Measurements from ENCODE around the gene SPTB. TPM values are rescaled to one million over a fixed set of nuclear protein-coding genes. Genes with fewer than 3 reads are reported as not detected.

Gene SPTB
- total and polyA plus RNA-seq, 10 of the 15 experiments (the other 5 are each of a cell fraction or from before 2014, with no cell fraction given), result under 0.01 to 0.04 (median 0.02) TPM; not detected in 4

DNA sequence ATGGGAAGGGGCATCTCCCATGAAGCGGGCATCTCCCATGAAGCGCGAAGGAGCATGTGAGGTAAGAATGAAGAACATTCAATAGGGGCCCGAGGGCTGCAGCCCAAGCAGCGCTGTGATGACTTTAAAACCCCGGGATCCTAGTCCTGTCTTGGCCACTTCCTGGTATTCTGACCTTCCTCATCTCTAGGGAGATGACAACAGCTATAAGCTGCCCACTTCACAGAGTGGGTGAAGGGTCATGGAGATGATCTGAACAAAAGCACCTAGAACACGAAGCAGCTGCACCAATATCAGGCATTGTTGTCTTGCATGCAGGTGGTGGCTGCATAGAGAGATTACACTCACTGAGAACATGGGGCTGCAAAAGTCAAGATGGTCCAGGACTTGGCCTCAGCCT is 64.5 kb downstream of the SPTB start:
- peaks cover 6 to 7% of the 10 kb centered on the region in 2 experiments; a peak in 3 of 4 replicates for H3K27me3 ChIP-seq (replicated peaks in 1 of 2; ENCODE audit: control insufficient read depth in 2 of 2, insufficient read depth in 2 of 2, low read length in 1 of 2)
- no peaks in the 10 kb centered on the region for H3K4me1 ChIP-seq (ENCODE audit: control insufficient read depth, insufficient read depth, low read length)
- ChIA-PET SMC1A (ENCODE audit: uncharacterized antibody, unreplicated experiment) (no interaction called here), POLR2A (interaction anchor here (0.6 kb wide), 1 partner anchor 161 kb away, joined by 9 read pairs; no protein-coding TSS in a partner anchor), CTCF (interaction anchor here (1.3 to 4.1 kb wide), 3 partner anchors 9 to 77 kb away, joined by 3 to 20 read pairs (median 4); no protein-coding TSS in a partner anchor), RAD21 (ENCODE audit: unreplicated experiment) (interaction anchor here (1.0 kb wide), 1 partner anchor 76 kb away, joined by 3 read pairs; no protein-coding TSS in a partner anchor)
- H3K9me3 ChIP-seq (replicated peaks; ENCODE audit: control insufficient read depth, insufficient read depth, low read length), result no peaks in the 10 kb centered on the region
- intact Hi-C loops (cut with micrococcal nuclease; ENCODE audit: unreplicated experiment), result no loop called here
- in situ Hi-C loops (cut with MboI), result no loop called here
- WGBS (ENCODE audit: insufficient coverage, insufficient replicate concordance, low lambda C conversion rate, missing lambda C conversion rate), result 38% methylated on average over 7 of the region's 7 CpGs
- FAIRE-seq (no peak), ATAC-seq (no peak), DNase-seq (ENCODE audit: low read depth, low spot score) (no peak)
- no TSS peak for BruUV-seq (replicated peaks)
- no peaks in the 10 kb centered on the region for H4K20me1 ChIP-seq (ENCODE audit: control insufficient read depth, insufficient read depth)
- H3K36me3 ChIP-seq (ENCODE audit: control insufficient read depth in 2 of 2, insufficient read depth in 2 of 2, low read length in 1 of 2), result no peaks in the 10 kb centered on the region
- H3K79me2 ChIP-seq (ENCODE audit: control insufficient read depth, insufficient read depth, low read length), result no peaks in the 10 kb centered on the region
- H3K4me2 ChIP-seq (ENCODE audit: control insufficient read depth, insufficient read depth), result no peak overlapping the region
- no peak overlapping the region for H3K27ac ChIP-seq (ENCODE audit: control insufficient read depth, insufficient read depth)
- no peak overlapping the region for H3K9ac ChIP-seq (ENCODE audit: control insufficient read depth, insufficient read depth, low read length)
- H2AFZ ChIP-seq (ENCODE audit: control insufficient read depth, low read depth, low read length), result no peak overlapping the region
- H3K4me3 ChIP-seq, result no peak overlapping the region
- TF ChIP-seq ZBED1 (IDR thresholded peaks at IDR 0.05; ENCODE audit: borderline replicate concordance) (no peak), FOS (IDR thresholded peaks at IDR 0.05; ENCODE audit: borderline replicate concordance, extremely low read depth, insufficient read length) (no peak), SUPT20H (IDR thresholded peaks at IDR 0.05; ENCODE audit: borderline replicate concordance, control insufficient read depth, low read depth, low read length) (no peak), NBN (IDR thresholded peaks at IDR 0.05) (no peak), LARP7 (IDR thresholded peaks at IDR 0.05) (no peak), ESRRA (IDR thresholded peaks at IDR 0.05; ENCODE audit: low read length) (no peak), EP300 (IDR thresholded peaks at IDR 0.05; ENCODE audit: borderline replicate concordance in 1 of 2, control insufficient read depth in 1 of 2, low read depth in 2 of 2, low read length in 2 of 2) (no peak), EZH2 (IDR thresholded peaks at IDR 0.05; ENCODE audit: borderline replicate concordance, control insufficient read depth, low read depth, low read length) (no peak), HDGF (IDR thresholded peaks at IDR 0.05) (no peak)
- TF ChIP-seq, protein P1, sequence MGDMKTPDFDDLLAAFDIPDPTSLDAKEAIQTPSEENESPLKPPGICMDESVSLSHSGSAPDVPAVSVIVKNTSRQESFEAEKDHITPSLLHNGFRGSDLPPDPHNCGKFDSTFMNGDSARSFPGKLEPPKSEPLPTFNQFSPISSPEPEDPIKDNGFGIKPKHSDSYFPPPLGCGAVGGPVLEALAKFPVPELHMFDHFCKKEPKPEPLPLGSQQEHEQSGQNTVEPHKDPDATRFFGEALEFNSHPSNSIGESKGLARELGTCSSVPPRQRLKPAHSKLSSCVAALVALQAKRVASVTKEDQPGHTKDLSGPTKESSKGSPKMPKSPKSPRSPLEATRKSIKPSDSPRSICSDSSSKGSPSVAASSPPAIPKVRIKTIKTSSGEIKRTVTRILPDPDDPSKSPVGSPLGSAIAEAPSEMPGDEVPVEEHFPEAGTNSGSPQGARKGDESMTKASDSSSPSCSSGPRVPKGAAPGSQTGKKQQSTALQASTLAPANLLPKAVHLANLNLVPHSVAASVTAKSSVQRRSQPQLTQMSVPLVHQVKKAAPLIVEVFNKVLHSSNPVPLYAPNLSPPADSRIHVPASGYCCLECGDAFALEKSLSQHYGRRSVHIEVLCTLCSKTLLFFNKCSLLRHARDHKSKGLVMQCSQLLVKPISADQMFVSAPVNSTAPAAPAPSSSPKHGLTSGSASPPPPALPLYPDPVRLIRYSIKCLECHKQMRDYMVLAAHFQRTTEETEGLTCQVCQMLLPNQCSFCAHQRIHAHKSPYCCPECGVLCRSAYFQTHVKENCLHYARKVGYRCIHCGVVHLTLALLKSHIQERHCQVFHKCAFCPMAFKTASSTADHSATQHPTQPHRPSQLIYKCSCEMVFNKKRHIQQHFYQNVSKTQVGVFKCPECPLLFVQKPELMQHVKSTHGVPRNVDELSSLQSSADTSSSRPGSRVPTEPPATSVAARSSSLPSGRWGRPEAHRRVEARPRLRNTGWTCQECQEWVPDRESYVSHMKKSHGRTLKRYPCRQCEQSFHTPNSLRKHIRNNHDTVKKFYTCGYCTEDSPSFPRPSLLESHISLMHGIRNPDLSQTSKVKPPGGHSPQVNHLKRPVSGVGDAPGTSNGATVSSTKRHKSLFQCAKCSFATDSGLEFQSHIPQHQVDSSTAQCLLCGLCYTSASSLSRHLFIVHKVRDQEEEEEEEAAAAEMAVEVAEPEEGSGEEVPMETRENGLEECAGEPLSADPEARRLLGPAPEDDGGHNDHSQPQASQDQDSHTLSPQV (IDR thresholded peaks at IDR 0.05), result no peak
- TF ChIP-seq, protein P2, sequence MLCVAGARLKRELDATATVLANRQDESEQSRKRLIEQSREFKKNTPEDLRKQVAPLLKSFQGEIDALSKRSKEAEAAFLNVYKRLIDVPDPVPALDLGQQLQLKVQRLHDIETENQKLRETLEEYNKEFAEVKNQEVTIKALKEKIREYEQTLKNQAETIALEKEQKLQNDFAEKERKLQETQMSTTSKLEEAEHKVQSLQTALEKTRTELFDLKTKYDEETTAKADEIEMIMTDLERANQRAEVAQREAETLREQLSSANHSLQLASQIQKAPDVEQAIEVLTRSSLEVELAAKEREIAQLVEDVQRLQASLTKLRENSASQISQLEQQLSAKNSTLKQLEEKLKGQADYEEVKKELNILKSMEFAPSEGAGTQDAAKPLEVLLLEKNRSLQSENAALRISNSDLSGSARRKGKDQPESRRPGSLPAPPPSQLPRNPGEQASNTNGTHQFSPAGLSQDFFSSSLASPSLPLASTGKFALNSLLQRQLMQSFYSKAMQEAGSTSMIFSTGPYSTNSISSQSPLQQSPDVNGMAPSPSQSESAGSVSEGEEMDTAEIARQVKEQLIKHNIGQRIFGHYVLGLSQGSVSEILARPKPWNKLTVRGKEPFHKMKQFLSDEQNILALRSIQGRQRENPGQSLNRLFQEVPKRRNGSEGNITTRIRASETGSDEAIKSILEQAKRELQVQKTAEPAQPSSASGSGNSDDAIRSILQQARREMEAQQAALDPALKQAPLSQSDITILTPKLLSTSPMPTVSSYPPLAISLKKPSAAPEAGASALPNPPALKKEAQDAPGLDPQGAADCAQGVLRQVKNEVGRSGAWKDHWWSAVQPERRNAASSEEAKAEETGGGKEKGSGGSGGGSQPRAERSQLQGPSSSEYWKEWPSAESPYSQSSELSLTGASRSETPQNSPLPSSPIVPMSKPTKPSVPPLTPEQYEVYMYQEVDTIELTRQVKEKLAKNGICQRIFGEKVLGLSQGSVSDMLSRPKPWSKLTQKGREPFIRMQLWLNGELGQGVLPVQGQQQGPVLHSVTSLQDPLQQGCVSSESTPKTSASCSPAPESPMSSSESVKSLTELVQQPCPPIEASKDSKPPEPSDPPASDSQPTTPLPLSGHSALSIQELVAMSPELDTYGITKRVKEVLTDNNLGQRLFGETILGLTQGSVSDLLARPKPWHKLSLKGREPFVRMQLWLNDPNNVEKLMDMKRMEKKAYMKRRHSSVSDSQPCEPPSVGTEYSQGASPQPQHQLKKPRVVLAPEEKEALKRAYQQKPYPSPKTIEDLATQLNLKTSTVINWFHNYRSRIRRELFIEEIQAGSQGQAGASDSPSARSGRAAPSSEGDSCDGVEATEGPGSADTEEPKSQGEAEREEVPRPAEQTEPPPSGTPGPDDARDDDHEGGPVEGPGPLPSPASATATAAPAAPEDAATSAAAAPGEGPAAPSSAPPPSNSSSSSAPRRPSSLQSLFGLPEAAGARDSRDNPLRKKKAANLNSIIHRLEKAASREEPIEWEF (IDR thresholded peaks at IDR 0.05; ENCODE audit: insufficient replicate concordance, low read depth, low read length), result no peak
- TF ChIP-seq, protein P3, sequence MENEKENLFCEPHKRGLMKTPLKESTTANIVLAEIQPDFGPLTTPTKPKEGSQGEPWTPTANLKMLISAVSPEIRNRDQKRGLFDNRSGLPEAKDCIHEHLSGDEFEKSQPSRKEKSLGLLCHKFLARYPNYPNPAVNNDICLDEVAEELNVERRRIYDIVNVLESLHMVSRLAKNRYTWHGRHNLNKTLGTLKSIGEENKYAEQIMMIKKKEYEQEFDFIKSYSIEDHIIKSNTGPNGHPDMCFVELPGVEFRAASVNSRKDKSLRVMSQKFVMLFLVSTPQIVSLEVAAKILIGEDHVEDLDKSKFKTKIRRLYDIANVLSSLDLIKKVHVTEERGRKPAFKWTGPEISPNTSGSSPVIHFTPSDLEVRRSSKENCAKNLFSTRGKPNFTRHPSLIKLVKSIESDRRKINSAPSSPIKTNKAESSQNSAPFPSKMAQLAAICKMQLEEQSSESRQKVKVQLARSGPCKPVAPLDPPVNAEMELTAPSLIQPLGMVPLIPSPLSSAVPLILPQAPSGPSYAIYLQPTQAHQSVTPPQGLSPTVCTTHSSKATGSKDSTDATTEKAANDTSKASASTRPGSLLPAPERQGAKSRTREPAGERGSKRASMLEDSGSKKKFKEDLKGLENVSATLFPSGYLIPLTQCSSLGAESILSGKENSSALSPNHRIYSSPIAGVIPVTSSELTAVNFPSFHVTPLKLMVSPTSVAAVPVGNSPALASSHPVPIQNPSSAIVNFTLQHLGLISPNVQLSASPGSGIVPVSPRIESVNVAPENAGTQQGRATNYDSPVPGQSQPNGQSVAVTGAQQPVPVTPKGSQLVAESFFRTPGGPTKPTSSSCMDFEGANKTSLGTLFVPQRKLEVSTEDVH (IDR thresholded peaks at IDR 0.05; ENCODE audit: low read depth, partially characterized antibody), result no peak
